ENCODE data around the gene TACC2.

GRCh38 chr10:122279725-122280141 is 290.8 kb downstream of the TACC2 start:
- TF ChIP-seq CTCF (IDR thresholded peaks at IDR 0.05) (peak; percentile 41 to 62 (median 53)), POLR2A (IDR thresholded peaks at IDR 0.05) (no peak)
